ENCODE measurements around the gene TDRD7.
"Not testable (repeated sequence)": the region's sequence is repeated elsewhere in the genome, so short reads cannot be mapped to it uniquely, and the experiment has no call there.

The TDRD7 gene

GRCh38 chr9:97447001-97447400 lies 35.1 kb downstream of the TDRD7 start:
- ChIA-PET POLR2A (no interaction called here), CTCF (interaction anchor here (0.7 to 1.4 kb wide), 2 partner anchors 22 to 94 kb away, joined by 3 read pairs; no protein-coding TSS in a partner anchor)
- TF ChIP-seq BHLHE40 (IDR thresholded peaks at IDR 0.05; ENCODE audit: borderline replicate concordance) (no peak), SP1 (IDR thresholded peaks at IDR 0.05) (no peak), CTBP1 (IDR thresholded peaks at IDR 0.05; ENCODE audit: borderline replicate concordance) (no peak)
- TF ChIP-seq, protein P1, sequence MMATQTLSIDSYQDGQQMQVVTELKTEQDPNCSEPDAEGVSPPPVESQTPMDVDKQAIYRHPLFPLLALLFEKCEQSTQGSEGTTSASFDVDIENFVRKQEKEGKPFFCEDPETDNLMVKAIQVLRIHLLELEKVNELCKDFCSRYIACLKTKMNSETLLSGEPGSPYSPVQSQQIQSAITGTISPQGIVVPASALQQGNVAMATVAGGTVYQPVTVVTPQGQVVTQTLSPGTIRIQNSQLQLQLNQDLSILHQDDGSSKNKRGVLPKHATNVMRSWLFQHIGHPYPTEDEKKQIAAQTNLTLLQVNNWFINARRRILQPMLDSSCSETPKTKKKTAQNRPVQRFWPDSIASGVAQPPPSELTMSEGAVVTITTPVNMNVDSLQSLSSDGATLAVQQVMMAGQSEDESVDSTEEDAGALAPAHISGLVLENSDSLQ (IDR thresholded peaks at IDR 0.05): no peak
- no peak for DNase-seq (ENCODE audit: extremely low spot score)

DNA sequence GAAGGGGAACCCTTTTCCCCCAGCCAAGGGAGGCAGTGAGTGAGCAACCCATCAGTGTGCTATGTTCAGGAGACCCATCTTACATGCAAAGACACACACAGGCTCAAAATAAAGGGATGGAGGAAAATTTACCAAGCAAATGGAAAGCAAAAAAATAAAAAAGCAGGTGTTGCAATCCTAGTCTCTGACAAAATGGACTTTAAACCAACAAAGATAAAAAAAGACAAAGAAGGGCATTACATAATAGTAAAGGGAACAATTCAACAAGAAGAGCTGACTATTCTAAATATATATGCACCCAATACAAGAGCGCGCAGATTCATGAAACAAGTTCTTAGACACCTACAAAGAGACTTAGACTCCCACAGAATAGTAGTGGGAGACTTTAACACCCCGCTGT lies 41.7 kb downstream of the TDRD7 start:
- DNase-seq (ENCODE audit: extremely low spot score); POLR2A ChIA-PET; CTCF ChIA-PET: not testable (repeated sequence)

GRCh38 chr9:97456841-97457240 lies 44.9 kb downstream of the TDRD7 start:
- CTCF ChIA-PET; POLR2A ChIA-PET; DNase-seq (ENCODE audit: extremely low spot score): not testable (repeated sequence)

DNA sequence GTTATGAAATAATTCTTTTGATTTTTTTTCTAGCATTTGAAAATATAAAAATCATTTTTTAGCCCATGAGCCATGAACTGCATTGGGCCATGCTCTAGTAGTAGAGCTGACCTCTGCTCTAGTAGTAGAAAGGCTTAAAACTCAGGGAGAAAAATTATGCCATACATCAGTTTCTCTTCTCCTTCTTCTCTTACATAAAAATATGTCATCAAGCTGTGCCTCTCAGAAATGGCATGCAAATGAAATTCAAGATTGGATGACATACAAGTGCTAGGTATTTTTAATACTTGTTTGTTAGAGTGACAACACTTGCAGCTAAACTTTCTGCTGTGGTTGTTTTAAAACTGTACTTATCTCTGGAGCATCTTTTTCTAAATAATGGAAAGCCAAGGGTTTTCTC lies 47.4 kb downstream of the TDRD7 start:
- DNase-seq (ENCODE audit: extremely low spot score): no peak
- ChIA-PET POLR2A (no interaction called here), CTCF (interaction anchor here (1.2 kb wide), 1 partner anchor 14 kb away, joined by 3 read pairs; no protein-coding TSS in a partner anchor)
- TF ChIP-seq FOXA1 (IDR thresholded peaks at IDR 0.05) (no peak), NFRKB (IDR thresholded peaks at IDR 0.05) (no peak), FOXK2 (IDR thresholded peaks at IDR 0.05) (no peak)
- TF ChIP-seq, protein P1 (IDR thresholded peaks at IDR 0.05): no peak

GRCh38 chr9:97462159-97462558 lies 50.3 kb downstream of the TDRD7 start:
- CTCF ChIA-PET: interaction anchor here (0.6 to 1.1 kb wide), 2 partner anchors 38 to 137 kb away, joined by 3 read pairs; no protein-coding TSS in a partner anchor
- no peak for DNase-seq (ENCODE audit: extremely low spot score)
- TF ChIP-seq, protein P1 (IDR thresholded peaks at IDR 0.05): no peak
- POLR2A ChIA-PET: no interaction called here

DNA sequence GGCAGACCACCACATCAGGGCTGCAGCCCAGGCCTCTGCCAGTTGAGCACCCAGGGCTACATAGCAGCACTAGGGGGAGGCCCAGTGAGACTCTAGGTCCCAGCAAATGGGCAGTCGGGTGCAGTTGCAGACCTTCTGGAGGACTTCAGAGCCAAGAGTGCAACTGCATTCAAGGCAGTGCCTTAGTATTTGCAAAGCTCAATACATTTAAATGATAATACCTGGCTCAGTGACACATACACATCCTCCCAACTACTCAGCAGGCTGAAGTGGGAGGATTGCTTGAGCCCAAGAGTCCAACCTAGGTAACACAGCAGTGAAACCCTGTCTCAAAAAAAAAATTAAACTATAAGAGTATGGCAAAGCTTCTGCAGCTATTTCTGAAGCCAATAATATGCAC lies 51.0 kb downstream of the TDRD7 start:
- no peak for DNase-seq (ENCODE audit: extremely low spot score)
- TF ChIP-seq ELF4 (IDR thresholded peaks at IDR 0.05) (no peak), NFRKB (IDR thresholded peaks at IDR 0.05) (no peak), CTBP1 (IDR thresholded peaks at IDR 0.05; ENCODE audit: borderline replicate concordance) (no peak), SP1 (IDR thresholded peaks at IDR 0.05) (no peak), FOXK2 (IDR thresholded peaks at IDR 0.05) (no peak), ARNT (IDR thresholded peaks at IDR 0.05) (no peak), TARDBP (IDR thresholded peaks at IDR 0.05) (no peak), HDGF (IDR thresholded peaks at IDR 0.05; ENCODE audit: borderline replicate concordance) (no peak), ZNF384 (IDR thresholded peaks at IDR 0.05) (no peak), BHLHE40 (IDR thresholded peaks at IDR 0.05; ENCODE audit: borderline replicate concordance) (no peak), FOXA1 (IDR thresholded peaks at IDR 0.05) (no peak), FOXM1 (IDR thresholded peaks at IDR 0.05; ENCODE audit: borderline replicate concordance) (no peak), SUZ12 (IDR thresholded peaks at IDR 0.05) (no peak), L3MBTL2 (conservative IDR thresholded peaks at IDR 0.05) (no peak), LEF1 (IDR thresholded peaks at IDR 0.05; ENCODE audit: borderline replicate concordance) (no peak)
- TF ChIP-seq, protein P1 (IDR thresholded peaks at IDR 0.05): no peak
- ChIA-PET POLR2A (no interaction called here), CTCF (interaction anchor here (0.7 to 1.1 kb wide), 3 partner anchors 11 to 136 kb away, joined by 3 to 4 read pairs (median 3); no protein-coding TSS in a partner anchor)

GRCh38 chr9:97468658-97469448 lies 57.0 kb downstream of the TDRD7 start:
- no peak for TF ChIP-seq ARNT (IDR thresholded peaks at IDR 0.05)
- peak; percentile 81 for DNase-seq (ENCODE audit: extremely low spot score)
- ChIA-PET POLR2A (interaction anchor here (1.6 kb wide), 1 partner anchor 164 kb away, joined by 7 read pairs; the partner anchor contains the start of genes NCBP1 and TSTD2), CTCF (interaction anchor here (0.6 to 5.4 kb wide), 15 partner anchors 10 to 1600 kb away, joined by 3 to 55 read pairs (median 4); partner anchors contain the start of gene TMOD1)
